PFSK-1 (cell line): Measurements from ENCODE around the gene ABCC9.

Source experiments
- FOXP2 ChIP-seq: optimal IDR thresholded peaks from 2 replicates; pipeline ENCODE3; 2011; ENCODE audit warnings: borderline replicate concordance, control low read depth, inconsistent platforms; ENCODE audit not compliant: insufficient read depth; ENCODE audit errors: extremely low read length, extremely low read depth
- POLR2AphosphoS5 ChIP-seq: IDR thresholded peaks from 2 replicates; pipeline ENCODE4 v1.6.1; 2012; ENCODE audit warnings: low read depth, mild to moderate bottlenecking, control low read depth, low read length, moderate library complexity
- REST ChIP-seq, 2 experiments: IDR thresholded peaks; 2 replicates each; pipeline versions ENCODE4 v1.6.1 to v1.8.0; 2011 to 2012; ENCODE audit warnings: low read depth in 2 of 2, low read length in 2 of 2, control low read depth in 1 of 2, inconsistent platforms in 1 of 2, mild to moderate bottlenecking in 1 of 2, moderate library complexity in 1 of 2; ENCODE audit not compliant: insufficient read depth in 1 of 2
- SIN3A ChIP-seq: IDR thresholded peaks from 2 replicates; pipeline ENCODE4 v1.6.1; 2012; ENCODE audit warnings: mild to moderate bottlenecking, low read length, moderate library complexity, borderline replicate concordance; ENCODE audit not compliant: insufficient read depth
- TAF1 ChIP-seq: IDR thresholded peaks from 2 replicates; pipeline ENCODE4 v1.6.1; 2012; ENCODE audit warnings: low read length, control low read depth, borderline replicate concordance; ENCODE audit not compliant: insufficient read depth

Gene ABCC9

GRCh38 chr12:21788089-21788983 is 152.9 kb downstream of the ABCC9 start:
- TF ChIP-seq SIN3A (no peak), FOXP2 (no peak), REST (IDR thresholded peaks at IDR 0.05; ENCODE audit: insufficient read depth in 1 of 2, low read depth in 2 of 2, low read length in 2 of 2) (no peak), TAF1 (no peak), POLR2AphosphoS5 (no peak)

- TF ChIP-seq FOXP2 (no peak), POLR2AphosphoS5 (no peak), TAF1 (no peak), SIN3A (no peak), REST (IDR thresholded peaks at IDR 0.05; ENCODE audit: insufficient read depth in 1 of 2, low read depth in 2 of 2, low read length in 2 of 2) (no peak)
These were observed 155.1 kb downstream of the ABCC9 start for GRCh38 chr12:21786041-21786531.

GRCh38 chr12:21780786-21781185 is 160.4 kb downstream of the ABCC9 start:
- TF ChIP-seq POLR2AphosphoS5 = no peak
- no peak for TF ChIP-seq REST (IDR thresholded peaks at IDR 0.05; ENCODE audit: insufficient read depth in 1 of 2, low read depth in 2 of 2, low read length in 2 of 2)
- TF ChIP-seq SIN3A = no peak
- TF ChIP-seq TAF1 = no peak
- TF ChIP-seq FOXP2 = no peak

- TF ChIP-seq POLR2AphosphoS5 = no peak
- TF ChIP-seq SIN3A = no peak
These were observed 165.1 kb downstream of the ABCC9 start for GRCh38 chr12:21776175-21776574.

- TF ChIP-seq TAF1 = no peak
- no peak for TF ChIP-seq POLR2AphosphoS5
- TF ChIP-seq FOXP2 = no peak
- no peak for TF ChIP-seq SIN3A
- no peak for TF ChIP-seq REST (IDR thresholded peaks at IDR 0.05; ENCODE audit: insufficient read depth in 1 of 2, low read depth in 2 of 2, low read length in 2 of 2)
These were observed 165.9 kb downstream of the ABCC9 start for GRCh38 chr12:21775133-21775820.
